A673 (cell line): ENCODE results near the gene B3GNT2. TPM values are rescaled to one million over a fixed set of nuclear protein-coding genes. Genes with fewer than 3 reads are reported as not detected.
"Not testable (repeated sequence)": the region's sequence is repeated elsewhere in the genome, so short reads cannot be mapped to it uniquely, and the experiment has no call there.

Source experiments
- BruUV-seq: library from RNA; stranded (reverse); fragments of 400-500 nt; replicated peaks from 2 replicates; lab custom pipeline; 2021; lab: Mats Ljungman, UMichigan
- CTCF ChIA-PET: fragments of 300-600 bp; sonication (Branson Sonifier 250); formaldehyde crosslinking; loops from one replicate; lab custom pipeline; 2022; ENCODE audit warnings: antibody characterized with exemption; lab: Charles Lee
- POLR2A ChIA-PET: fragments of 300-600 bp; sonication (Branson Sonifier 250); formaldehyde crosslinking; loops from one replicate; lab custom pipeline; 2022; ENCODE audit warnings: antibody characterized with exemption; ENCODE audit not compliant: low non-redundant PET; lab: Charles Lee
- DNase-seq: peaks from one replicate; pipeline ENCODE4 v3.0.0-alpha.2; 2015; ENCODE audit warnings: low spot score
- H3K27ac ChIP-seq: fragments of 200-600 bp; sonication (generic); 2 replicates; pipeline ENCODE4 v1.5.1; 2016; ENCODE audit warnings: mixed run types, low read depth, mild to moderate bottlenecking, mixed read lengths, antibody characterized with exemption, low read length; ENCODE audit not compliant: poor library complexity, severe bottlenecking
- H3K27me3 ChIP-seq: fragments of 200-600 bp; sonication (generic); replicated peaks from 2 replicates; pipeline ENCODE4 v1.6.1; 2017; ENCODE audit warnings: mixed run types, low read depth, mild to moderate bottlenecking, mixed read lengths, antibody characterized with exemption, low read length; ENCODE audit not compliant: insufficient read depth, poor library complexity
- H3K36me3 ChIP-seq: fragments of 200-600 bp; sonication (generic); 2 replicates; pipeline ENCODE4 v1.6.1; 2016; ENCODE audit warnings: mixed run types, mild to moderate bottlenecking, mixed read lengths, antibody characterized with exemption, low read length; ENCODE audit not compliant: insufficient read depth, poor library complexity, severe bottlenecking
- H3K4me1 ChIP-seq: fragments of 200-600 bp; sonication (generic); 2 replicates; pipeline ENCODE4 v1.6.1; 2017; ENCODE audit warnings: mixed run types, mild to moderate bottlenecking, mixed read lengths, antibody characterized with exemption, low read length; ENCODE audit not compliant: insufficient read depth, poor library complexity, severe bottlenecking
- H3K4me3 ChIP-seq: fragments of 200-600 bp; sonication (generic); 2 replicates; pipeline ENCODE4 v1.5.1; 2016; ENCODE audit warnings: low read depth, mixed run types, mild to moderate bottlenecking, mixed read lengths, low read length; ENCODE audit not compliant: poor library complexity, severe bottlenecking
- H3K9me3 ChIP-seq: fragments of 200-600 bp; sonication (generic); 2 replicates; pipeline ENCODE4 v1.6.1; 2016; ENCODE audit warnings: mixed run types, low read depth, mild to moderate bottlenecking, mixed read lengths, antibody characterized with exemption, low read length; ENCODE audit not compliant: poor library complexity, severe bottlenecking
- CTCF ChIP-seq: fragments of 300-800, 200-600 bp; sonication (generic); conservative IDR thresholded peaks from 2 replicates; pipeline ENCODE4 v1.5.1; 2017; ENCODE audit warnings: low read depth, mild to moderate bottlenecking, antibody characterized with exemption, low read length, moderate library complexity, mixed read lengths
- EZH2 ChIP-seq: fragments of 200-600 bp; sonication (generic); IDR thresholded peaks from 2 replicates; pipeline ENCODE4 v1.6.1; 2017; ENCODE audit warnings: borderline replicate concordance, low read depth, mild to moderate bottlenecking, mixed read lengths, antibody characterized with exemption, low read length; ENCODE audit not compliant: poor library complexity, severe bottlenecking
- intact Hi-C: fragments of 100-400 bp; cut with micrococcal nuclease; formaldehyde crosslinking; loops from one replicate; pipeline ENCODE4 v1.10.0; 2022; ENCODE audit not compliant: unreplicated experiment
- total RNA-seq: library from RNA; stranded (reverse); gene quantifications from 2 replicates; pipeline ENCODE4 v1.2.3, GENCODE V29; 2021

B3GNT2 gene
- total RNA-seq, 1 experiment from 2014 or later, result 6.5 TPM

DNA sequence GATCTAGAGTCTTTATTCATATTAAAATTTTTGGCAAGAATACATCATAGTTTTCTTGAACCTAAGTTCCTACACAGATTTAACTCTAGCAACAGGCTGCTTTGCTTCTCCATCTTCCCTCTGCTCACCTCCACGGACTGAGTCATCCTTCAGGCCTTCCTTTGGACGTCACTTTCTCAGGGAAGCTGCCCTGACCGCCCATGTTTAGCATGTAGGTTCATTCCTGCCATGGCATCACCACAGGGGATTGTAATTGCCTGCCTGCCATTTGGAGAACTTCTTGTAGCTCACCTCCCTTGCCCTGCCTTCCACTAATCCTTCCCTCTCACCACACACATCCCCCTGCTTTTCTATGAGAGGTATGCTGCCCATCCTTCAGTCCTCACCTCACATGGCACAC, 43.9 kb upstream of the B3GNT2 start:
- Histone ChIP-seq H3K4me3 (no peak overlapping the region), H3K36me3 (no peaks in the 10 kb centered on the region), H3K27ac (no peak overlapping the region), H3K27me3 (no peaks in the 10 kb centered on the region), H3K4me1 (no peaks in the 10 kb centered on the region), H3K9me3 (no peaks in the 10 kb centered on the region)
- no peak for DNase-seq
- TF ChIP-seq EZH2 (no peak), CTCF (no peak)
- CTCF ChIA-PET, result no interaction called here
- BruUV-seq, result no TSS peak
- POLR2A ChIA-PET, result no interaction called here
- intact Hi-C loops, result no loop called here

DNA sequence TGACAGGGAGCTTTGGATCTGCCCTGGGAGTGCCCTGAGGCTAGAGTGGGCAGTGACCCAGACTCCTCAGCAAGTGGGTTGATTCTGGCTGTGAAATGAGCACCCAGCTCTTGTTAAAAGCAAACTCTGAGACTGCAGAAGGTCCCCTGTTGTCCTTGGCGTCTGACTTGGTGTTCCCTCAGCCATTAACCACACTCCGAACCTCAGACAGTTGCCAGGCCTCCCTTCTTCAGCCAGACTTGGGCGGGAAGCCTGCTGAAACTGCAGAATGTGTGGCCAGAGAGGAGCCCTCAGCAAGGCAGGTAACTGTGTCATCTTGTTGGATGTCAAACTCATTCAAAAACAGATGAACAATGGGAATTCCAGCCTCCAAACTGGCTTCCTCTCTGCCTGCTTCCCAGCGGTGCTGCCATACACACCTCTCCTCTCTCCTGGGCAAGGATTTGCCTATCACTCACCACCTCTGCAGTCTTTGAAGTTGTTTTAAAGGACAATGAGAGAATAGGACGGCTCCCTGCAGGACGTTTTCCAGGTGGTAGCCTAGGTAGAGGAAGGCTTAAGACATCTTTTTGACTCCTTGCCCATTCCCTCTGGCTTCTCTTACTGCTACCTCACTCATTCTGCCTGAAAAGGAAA, 38.9 kb upstream of the B3GNT2 start:
- H3K9me3 ChIP-seq, result no peaks in the 10 kb centered on the region
- CTCF ChIA-PET, result no interaction called here
- H3K27ac ChIP-seq, result no peak overlapping the region
- TF ChIP-seq EZH2 (no peak), CTCF (no peak)
- no peak for DNase-seq
- no peak overlapping the region for H3K4me3 ChIP-seq
- no peaks in the 10 kb centered on the region for H3K36me3 ChIP-seq
- intact Hi-C loops, result no loop called here
- POLR2A ChIA-PET, result no interaction called here
- BruUV-seq, result no TSS peak
- H3K4me1 ChIP-seq, result no peaks in the 10 kb centered on the region
- H3K27me3 ChIP-seq, result no peaks in the 10 kb centered on the region

DNA sequence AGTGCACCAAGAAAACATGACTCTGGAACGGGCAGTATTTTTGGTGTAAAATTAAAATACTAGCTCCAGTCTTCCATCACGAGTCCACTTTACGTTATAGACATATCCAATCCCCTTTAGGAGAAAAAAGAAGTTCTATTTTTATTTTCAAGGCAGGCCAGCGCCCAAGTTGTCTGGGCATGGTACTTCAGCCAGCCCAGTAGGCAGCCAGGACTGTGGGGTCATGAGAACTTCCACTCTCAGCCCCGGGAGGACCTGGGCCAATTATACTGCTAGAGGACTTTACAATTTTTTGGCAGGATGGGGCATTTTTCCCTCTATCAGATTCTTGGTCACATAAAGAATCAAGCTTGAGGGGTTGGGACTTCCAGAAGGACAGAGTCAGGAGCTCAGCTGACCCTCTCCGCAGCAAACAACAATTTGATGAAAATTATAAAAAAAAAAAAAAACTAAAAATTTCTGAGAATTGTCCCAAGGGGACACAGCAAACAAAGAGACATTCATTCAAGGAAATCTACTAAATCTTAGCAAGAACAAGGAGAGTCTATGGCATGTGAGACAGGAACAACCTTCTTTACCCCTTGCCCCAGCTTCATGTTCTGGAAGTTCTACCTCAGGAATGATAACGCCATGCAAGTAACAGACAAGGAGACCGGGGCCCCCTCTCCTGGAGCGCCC, 37.3 kb upstream of the B3GNT2 start:
- Histone ChIP-seq H3K4me3 (no peak overlapping the region), H3K9me3 (no peaks in the 10 kb centered on the region), H3K36me3 (no peaks in the 10 kb centered on the region), H3K4me1 (peaks cover 8% of the 10 kb centered on the region), H3K27ac (no peak overlapping the region), H3K27me3 (no peaks in the 10 kb centered on the region)
- ChIA-PET POLR2A (no interaction called here), CTCF (no interaction called here)
- BruUV-seq, result no TSS peak
- TF ChIP-seq CTCF (no peak), EZH2 (no peak)
- intact Hi-C loops, result no loop called here
- DNase-seq, result no peak

DNA sequence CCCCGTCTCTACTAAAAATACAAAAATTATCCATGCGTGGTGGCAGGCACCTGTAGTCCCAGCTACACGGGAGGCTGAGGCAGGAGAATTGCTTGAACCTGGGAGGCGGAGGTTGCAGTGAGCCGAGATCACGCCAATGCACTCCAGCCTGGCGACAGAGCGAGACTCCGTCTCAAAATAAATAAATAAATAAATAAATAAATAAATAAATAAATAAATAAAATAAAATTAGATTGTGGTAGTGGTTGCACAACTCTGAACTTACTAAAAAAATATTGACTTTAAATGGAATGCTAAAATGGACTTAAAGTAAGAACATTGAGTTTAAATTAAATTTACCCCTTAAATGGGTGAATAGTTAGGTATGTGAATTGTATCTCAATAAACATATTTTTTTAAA, 35.2 kb upstream of the B3GNT2 start:
- intact Hi-C loops, CTCF ChIA-PET, H3K4me3 ChIP-seq, H3K27me3 ChIP-seq, BruUV-seq, POLR2A ChIA-PET, H3K9me3 ChIP-seq, DNase-seq, H3K27ac ChIP-seq, H3K36me3 ChIP-seq: not testable (repeated sequence)
- peaks cover 12% of the 10 kb centered on the region for H3K4me1 ChIP-seq
